Measurements from ENCODE around the gene PRMT7.

GRCh38 chr16:68389006-68389405, 78.2 kb downstream of the PRMT7 start:
- TF ChIP-seq EZH2 (IDR thresholded peaks at IDR 0.05; ENCODE audit: insufficient read depth, poor library complexity, severe bottlenecking) (no peak), EZH2phosphoT487 (IDR thresholded peaks at IDR 0.05; ENCODE audit: insufficient read depth, low read depth) (no peak)
